ENCODE data around the gene MBIP.

The MBIP gene

DNA sequence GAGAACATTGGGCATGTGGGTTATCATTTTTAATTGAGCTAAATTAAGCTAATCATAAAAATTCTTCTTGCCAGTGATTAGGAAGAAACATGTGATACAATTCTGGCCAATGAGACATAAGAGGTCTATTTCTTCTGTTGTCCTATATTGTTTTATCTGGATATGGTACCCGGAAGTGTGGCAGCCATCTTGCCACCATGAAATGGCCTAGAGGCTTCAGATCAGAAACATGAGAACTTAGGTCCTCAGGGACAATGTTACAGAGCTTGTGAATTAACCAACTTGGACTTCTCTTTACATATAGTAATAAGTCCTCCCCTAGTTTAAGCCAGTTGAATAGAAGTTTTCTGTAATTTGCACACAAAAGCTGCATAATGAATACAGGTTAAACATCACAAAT lies 30.5 kb downstream of the MBIP start:
- Histone ChIP-seq H3K9ac (ENCODE audit: low read length) (no peak overlapping the region), H3K36me3 (ENCODE audit: low read length) (no peaks in the 10 kb centered on the region), H3K9me2 (replicated peaks; ENCODE audit: insufficient read depth, low read length) (no peaks in the 10 kb centered on the region), H3K27ac (ENCODE audit: low read depth, low read length) (no peak overlapping the region), H3K79me2 (ENCODE audit: insufficient read depth, low read length) (no peaks in the 10 kb centered on the region), H3F3A (ENCODE audit: insufficient read depth) (no peaks in the 10 kb centered on the region), H3K27me3 (ENCODE audit: low read length) (no peaks in the 10 kb centered on the region), H3K4me2 (ENCODE audit: low read depth, low read length, poor library complexity, severe bottlenecking) (no peak overlapping the region), H4K20me1 (ENCODE audit: low read depth, low read length) (no peaks in the 10 kb centered on the region), H2AFZ (ENCODE audit: low read depth, low read length, severe bottlenecking) (no peak overlapping the region), H3K9me3 (ENCODE audit: insufficient read depth, low read length) (no peaks in the 10 kb centered on the region), H3K4me3 (ENCODE audit: insufficient read depth, low read length, poor library complexity, severe bottlenecking) (no peak overlapping the region)
- TF ChIP-seq, protein P1, sequence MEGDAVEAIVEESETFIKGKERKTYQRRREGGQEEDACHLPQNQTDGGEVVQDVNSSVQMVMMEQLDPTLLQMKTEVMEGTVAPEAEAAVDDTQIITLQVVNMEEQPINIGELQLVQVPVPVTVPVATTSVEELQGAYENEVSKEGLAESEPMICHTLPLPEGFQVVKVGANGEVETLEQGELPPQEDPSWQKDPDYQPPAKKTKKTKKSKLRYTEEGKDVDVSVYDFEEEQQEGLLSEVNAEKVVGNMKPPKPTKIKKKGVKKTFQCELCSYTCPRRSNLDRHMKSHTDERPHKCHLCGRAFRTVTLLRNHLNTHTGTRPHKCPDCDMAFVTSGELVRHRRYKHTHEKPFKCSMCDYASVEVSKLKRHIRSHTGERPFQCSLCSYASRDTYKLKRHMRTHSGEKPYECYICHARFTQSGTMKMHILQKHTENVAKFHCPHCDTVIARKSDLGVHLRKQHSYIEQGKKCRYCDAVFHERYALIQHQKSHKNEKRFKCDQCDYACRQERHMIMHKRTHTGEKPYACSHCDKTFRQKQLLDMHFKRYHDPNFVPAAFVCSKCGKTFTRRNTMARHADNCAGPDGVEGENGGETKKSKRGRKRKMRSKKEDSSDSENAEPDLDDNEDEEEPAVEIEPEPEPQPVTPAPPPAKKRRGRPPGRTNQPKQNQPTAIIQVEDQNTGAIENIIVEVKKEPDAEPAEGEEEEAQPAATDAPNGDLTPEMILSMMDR (IDR thresholded peaks at IDR 0.05; ENCODE audit: insufficient read depth, low read length, poor library complexity, severe bottlenecking): no peak

- Histone ChIP-seq H3K9ac (ENCODE audit: low read length) (no peak overlapping the region), H3F3A (ENCODE audit: insufficient read depth) (no peaks in the 10 kb centered on the region), H3K9me3 (ENCODE audit: insufficient read depth, low read length) (no peaks in the 10 kb centered on the region), H3K36me3 (ENCODE audit: low read length) (no peaks in the 10 kb centered on the region), H3K9me2 (replicated peaks; ENCODE audit: insufficient read depth, low read length) (no peaks in the 10 kb centered on the region), H3K4me2 (ENCODE audit: low read depth, low read length, poor library complexity, severe bottlenecking) (no peak overlapping the region), H3K27ac (ENCODE audit: low read depth, low read length) (no peak overlapping the region), H3K4me3 (ENCODE audit: insufficient read depth, low read length, poor library complexity, severe bottlenecking) (no peak overlapping the region), H3K27me3 (ENCODE audit: low read length) (no peaks in the 10 kb centered on the region), H3K79me2 (ENCODE audit: insufficient read depth, low read length) (no peaks in the 10 kb centered on the region), H4K20me1 (ENCODE audit: low read depth, low read length) (no peaks in the 10 kb centered on the region), H2AFZ (ENCODE audit: low read depth, low read length, severe bottlenecking) (no peak overlapping the region)
- no peak for TF ChIP-seq EZH2phosphoT487 (conservative IDR thresholded peaks at IDR 0.05; ENCODE audit: low read length)
- TF ChIP-seq, protein P1 (IDR thresholded peaks at IDR 0.05; ENCODE audit: insufficient read depth, low read length, poor library complexity, severe bottlenecking): no peak
Observed at GRCh38 chr14:36288496-36288895, 31.9 kb downstream of the MBIP start.

GRCh38 chr14:36284971-36285595 lies 35.4 kb downstream of the MBIP start:
- Histone ChIP-seq H3K4me2 (ENCODE audit: low read depth, low read length, poor library complexity, severe bottlenecking) (no peak overlapping the region), H4K20me1 (ENCODE audit: low read depth, low read length) (no peaks in the 10 kb centered on the region), H3K4me3 (ENCODE audit: insufficient read depth, low read length, poor library complexity, severe bottlenecking) (no peak overlapping the region), H3K9ac (ENCODE audit: low read length) (no peak overlapping the region), H3K36me3 (ENCODE audit: low read length) (no peaks in the 10 kb centered on the region), H2AFZ (ENCODE audit: low read depth, low read length, severe bottlenecking) (no peak overlapping the region), H3K79me2 (ENCODE audit: insufficient read depth, low read length) (no peaks in the 10 kb centered on the region), H3K9me3 (ENCODE audit: insufficient read depth, low read length) (no peaks in the 10 kb centered on the region), H3K27me3 (ENCODE audit: low read length) (no peaks in the 10 kb centered on the region), H3K9me2 (replicated peaks; ENCODE audit: insufficient read depth, low read length) (no peaks in the 10 kb centered on the region), H3F3A (ENCODE audit: insufficient read depth) (no peaks in the 10 kb centered on the region), H3K27ac (ENCODE audit: low read depth, low read length) (no peak overlapping the region)
- TF ChIP-seq, protein P1 (IDR thresholded peaks at IDR 0.05; ENCODE audit: insufficient read depth, low read length, poor library complexity, severe bottlenecking): no peak
- TF ChIP-seq EZH2phosphoT487 (conservative IDR thresholded peaks at IDR 0.05; ENCODE audit: low read length): no peak

Data from SU-DHL-6 (cell line).